H1 (cell line): ENCODE measurements around the gene CAMK2B. TPM values are rescaled to one million over a fixed set of nuclear protein-coding genes. Genes with fewer than 3 reads are reported as not detected.

ENCODE experiments used
- CHD1 ChIP-seq: IDR thresholded peaks from 2 replicates; pipeline ENCODE4 v1.6.1; 2012; ENCODE audit warnings: low read depth, low read length, improper control_type of control experiment
- CHD7 ChIP-seq: fragments of 300-600 bp; sonication (generic); IDR thresholded peaks from 2 replicates; pipeline ENCODE4 v1.7.1; 2012; ENCODE audit warnings: low read length, moderate library complexity, mild to moderate bottlenecking, inconsistent platforms; ENCODE audit not compliant: insufficient replicate concordance
- NRF1 ChIP-seq: IDR thresholded peaks from 2 replicates; pipeline ENCODE4 v1.6.1; 2011; ENCODE audit warnings: mild to moderate bottlenecking, low read depth, low read length, improper control_type of control experiment
- polyA plus RNA-seq, 7 experiments: library from polyadenylated mRNA; depleted of rRNA in 3 of 7; stranded (reverse) in 5 of 7; unstranded in 2 of 7; fragments of >200 nt in 5 of 7; fragments of 200-250 nt in 2 of 7; gene quantifications; 1 replicate in 5 of 7; 2 replicates in 1 of 7; 4 replicates in 1 of 7; pipeline versions ENCODE4 v1.2.1 to v1.2.3, GENCODE V29; 2011 to 2013; ENCODE audit warnings: missing spikeins in 2 of 7, mixed read lengths in 2 of 7
- total RNA-seq: library from RNA; stranded (reverse); fragmentation: NEBNext Ultra II Directional; extraction: Animal tissue kit (Norgen Biotek cat#: 25700); gene quantifications from 2 replicates; pipeline ENCODE4 v1.2.1, GENCODE V29; 2021

The CAMK2B gene
- total and polyA plus RNA-seq, 2 of the 8 experiments (the other 6 are each of a cell fraction or from before 2014, with no cell fraction given), result 0.05 to 0.15 TPM

GRCh38 chr7:44318332-44318731, 7.1 kb downstream of the CAMK2B start (continued):
- TF ChIP-seq CHD7 (no peak), NRF1 (no peak), CHD1 (no peak)
- TF ChIP-seq, all 59 proteins: peak for 0
